Fibroblast of gingiva (primary cell): ENCODE measurements around the gene PIP4K2A.
"Not testable (repeated sequence)": the region's sequence is repeated elsewhere in the genome, so short reads cannot be mapped to it uniquely, and the experiment has no call there.

Experiments
- DNase-seq: peaks from one replicate; pipeline ENCODE4 v3.0.0-alpha.2; 2011; ENCODE audit warnings: low read depth

The PIP4K2A gene

DNA sequence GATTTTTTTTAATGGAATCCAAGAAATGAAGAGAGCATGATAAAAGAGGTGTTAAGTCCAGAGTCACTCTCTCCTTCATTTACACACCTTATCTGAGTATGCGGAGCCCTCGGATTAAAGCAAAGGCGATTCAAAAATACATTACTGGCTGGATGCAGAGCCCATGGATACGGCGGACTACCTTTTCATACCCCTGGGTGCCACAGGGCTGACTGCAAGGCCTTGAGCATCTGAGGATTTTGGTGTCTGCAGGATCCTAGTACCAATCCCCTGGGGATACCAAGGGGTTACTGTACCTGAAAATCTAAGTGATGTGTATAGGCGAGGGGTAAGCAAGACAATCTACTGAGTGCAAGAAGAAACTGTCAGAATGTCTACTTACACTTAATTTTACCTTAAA, 20.5 kb downstream of the PIP4K2A start:
- no peak for DNase-seq

DNA sequence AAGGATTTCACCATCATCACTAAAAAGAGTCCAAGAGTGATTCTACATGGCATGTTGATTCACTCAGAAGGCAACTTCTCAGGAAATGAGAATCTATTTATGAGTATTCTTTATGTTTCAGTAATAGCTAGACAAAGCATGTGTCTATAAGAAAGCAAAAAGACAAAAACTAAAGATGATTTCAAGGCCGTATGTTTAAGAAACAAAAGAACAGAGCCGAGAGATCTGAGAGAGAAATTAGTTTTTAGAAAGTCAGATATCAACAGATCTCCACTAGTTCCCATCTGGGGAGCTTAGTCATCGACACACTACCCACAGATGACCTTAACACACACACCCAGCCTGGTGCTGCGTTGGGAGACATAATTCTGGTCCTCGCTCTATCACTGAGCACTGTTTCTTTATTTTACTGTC, 21.0 kb downstream of the PIP4K2A start:
- DNase-seq: peak; percentile 48

- DNase-seq: not testable (repeated sequence)
Observed at GRCh38 chr10:22692119-22692518, 22.3 kb downstream of the PIP4K2A start.

GRCh38 chr10:22690614-22691431, 23.6 kb downstream of the PIP4K2A start:
- peak; percentile 51 for DNase-seq

DNA sequence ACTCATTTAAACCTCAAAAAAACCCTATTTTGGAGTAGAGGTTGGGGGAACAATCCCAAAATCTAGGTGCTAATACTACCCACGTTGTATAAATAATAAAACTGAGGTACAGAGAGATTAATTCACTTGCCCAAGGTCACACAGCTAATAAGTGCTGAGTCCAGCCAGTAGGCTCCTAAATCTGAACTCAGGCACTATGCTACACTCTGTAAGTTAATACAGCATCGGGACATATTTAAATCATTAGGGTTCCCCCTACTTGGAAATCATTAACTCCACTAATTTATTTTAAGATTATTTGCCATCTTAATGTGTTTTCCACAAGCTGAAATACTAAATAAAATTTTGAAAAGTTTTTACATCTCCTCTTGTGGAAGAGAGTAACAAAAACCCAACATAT, 24.2 kb downstream of the PIP4K2A start:
- no peak for DNase-seq

DNA sequence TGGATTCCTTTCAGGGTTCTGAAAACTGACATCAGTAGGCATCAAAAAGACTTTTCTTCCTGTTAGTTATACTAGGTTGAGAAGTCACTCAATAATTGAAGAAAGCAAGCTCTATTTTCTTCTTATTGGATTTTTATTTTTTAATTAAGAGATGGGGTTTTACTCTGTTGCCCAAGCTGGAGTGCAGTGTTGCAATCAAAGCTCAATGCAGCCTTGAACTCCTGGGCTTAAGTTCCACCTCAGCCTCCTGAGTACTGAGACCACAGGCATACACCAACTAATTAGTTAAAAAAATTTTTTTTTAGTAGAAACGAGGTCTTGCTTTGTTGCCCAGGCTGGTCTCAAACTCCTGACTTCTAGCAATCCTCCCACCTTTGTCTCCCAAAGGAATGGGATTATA, 28.0 kb downstream of the PIP4K2A start:
- DNase-seq: no peak

DNA sequence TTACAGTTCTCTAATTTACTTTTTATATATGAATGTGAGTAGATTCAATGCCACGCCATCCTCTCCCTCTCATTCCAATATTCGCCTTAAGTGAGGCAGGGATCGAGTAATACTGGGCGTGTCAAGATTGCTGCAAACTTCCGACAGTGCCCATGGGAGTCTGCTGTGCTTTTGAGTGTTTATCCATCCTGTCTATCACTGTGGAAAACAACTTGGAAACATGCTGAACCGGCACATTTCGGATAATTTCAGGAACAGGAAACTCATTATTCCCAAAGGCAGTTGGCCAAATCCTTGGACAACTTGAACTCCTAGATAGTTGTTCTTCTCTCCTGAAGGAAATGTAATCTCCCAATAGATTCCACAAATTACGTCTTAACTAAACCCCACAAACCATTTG, 28.5 kb downstream of the PIP4K2A start:
- no peak for DNase-seq

DNA sequence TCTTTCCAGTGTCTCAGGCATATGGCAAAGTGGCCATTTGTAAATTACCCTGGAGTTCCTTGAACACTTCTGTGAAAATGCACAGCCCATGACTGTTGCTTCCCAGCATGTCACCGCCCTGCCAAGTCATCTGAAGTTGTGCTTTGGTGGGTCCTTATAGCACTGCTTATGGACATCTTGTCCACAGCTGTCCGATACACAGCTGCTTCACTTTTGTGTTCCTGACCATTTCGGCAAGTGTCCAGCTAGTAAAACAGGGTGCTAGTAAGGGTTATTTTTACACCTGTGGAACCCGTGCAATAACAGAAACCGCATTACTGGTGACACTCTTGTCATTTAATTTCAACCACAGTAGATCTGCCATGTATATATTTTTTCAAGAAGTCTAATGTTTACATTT, 29.7 kb downstream of the PIP4K2A start:
- no peak for DNase-seq

DNA sequence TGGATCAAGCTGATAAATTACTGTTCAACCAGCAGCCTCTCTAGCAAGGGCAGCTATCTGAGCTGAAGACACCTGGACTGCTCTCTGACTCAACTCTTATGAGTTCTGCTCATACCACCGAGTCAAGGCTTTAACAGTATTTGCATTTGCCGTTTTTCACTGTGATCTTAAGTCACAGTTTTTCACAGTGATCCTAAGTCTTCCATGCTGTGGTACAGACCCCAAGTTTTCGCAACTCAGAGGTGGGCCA, 31.3 kb downstream of the PIP4K2A start:
- DNase-seq: no peak

DNA sequence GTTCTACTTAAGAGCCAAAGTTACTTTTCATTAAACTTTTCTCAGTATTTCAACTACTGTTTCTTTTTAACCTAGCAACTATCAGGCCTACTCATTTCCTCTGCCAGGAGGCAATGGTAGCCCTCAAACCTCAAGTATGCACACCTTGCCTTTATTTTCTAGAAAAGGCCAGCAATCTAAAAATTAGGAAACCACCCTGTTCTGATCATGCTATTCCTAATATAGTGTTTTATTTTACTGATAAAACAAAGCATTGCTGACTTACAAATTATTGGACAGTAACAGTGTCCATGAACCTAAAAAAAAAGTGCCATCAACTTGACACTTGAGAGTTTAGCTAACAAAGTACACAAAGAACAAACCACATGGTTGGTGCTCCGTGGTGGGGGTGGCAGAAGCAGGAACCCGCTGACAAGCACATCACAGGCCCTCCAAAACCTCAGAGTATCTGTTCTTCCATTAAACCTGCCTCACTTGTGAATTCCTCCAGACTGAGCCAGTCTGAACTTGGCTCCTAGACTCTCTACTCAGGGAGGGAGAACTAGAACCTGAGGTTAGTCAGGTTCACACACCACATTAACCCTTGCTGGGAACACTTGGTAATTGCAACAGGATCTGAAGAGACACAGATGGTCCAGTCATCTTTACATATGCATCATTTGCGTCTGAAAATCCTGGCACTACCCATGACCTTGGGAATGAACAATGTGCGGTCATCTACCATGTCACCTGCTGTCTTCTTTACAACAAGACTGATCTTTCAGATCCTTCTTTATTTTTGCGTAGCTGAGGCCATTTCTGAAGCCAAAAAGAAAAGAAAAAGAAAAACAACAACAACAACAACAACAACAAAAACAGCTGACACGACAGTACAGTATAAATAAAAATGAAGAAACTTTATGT, 31.9 kb downstream of the PIP4K2A start:
- DNase-seq: no peak

DNA sequence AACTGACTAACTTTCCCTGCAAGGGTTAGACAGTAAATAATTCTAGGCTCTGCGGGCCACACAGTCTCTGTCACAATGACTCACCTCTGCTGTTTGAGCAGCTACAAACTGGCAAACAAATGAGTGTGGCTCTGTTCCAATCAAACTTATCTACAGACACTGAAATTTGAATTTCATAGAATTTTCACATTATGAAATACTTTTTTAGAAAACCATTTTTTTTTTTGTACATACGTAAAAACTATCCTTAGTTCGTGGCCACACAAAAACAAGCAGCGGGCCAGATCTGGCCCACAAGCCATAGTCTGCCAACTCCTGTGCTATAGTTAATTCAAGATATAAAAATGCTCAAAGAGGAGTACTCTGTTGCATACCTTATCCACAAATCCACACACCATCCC, 32.6 kb downstream of the PIP4K2A start:
- peak; percentile 37 for DNase-seq

GRCh38 chr10:22681301-22681700, 33.1 kb downstream of the PIP4K2A start:
- DNase-seq: no peak

DNA sequence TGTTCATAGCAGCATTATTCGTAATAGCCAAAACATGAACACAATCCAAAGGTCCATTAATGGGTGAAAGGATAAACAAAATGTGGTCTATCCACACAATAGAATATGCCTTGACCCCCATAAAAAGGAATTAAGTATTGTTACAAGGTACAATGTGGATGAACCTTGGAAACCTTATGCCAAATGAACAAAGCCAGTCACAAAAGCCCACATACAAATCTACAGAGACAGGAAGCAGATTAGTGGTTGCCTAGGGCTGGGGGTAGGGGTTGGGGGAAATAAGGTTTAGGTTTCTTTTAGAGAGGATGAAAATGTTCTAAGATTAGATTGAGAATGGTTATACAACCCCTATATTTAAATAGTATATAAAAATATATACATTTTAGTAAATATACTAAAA, 34.8 kb downstream of the PIP4K2A start:
- DNase-seq: no peak

GRCh38 chr10:22677333-22677732, 37.0 kb downstream of the PIP4K2A start:
- DNase-seq: no peak

DNA sequence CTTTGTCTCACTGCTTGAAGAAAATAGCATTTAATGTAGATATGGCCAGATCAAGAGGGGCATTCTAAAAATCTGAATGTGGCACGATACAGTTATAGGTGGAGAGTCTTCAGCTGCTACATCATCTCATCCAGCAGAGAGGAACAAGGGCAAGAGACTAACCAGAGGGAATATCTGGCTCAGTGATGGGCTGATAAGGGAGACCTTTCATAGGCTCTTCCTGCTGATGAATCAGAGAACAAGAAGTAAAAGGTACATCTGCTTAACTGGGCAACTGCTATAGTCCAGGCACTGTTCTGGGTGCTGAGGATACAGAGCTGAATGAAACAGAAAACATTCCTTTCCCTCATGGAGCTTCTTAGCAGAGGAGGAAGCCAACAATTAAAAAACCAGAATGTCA, 37.9 kb downstream of the PIP4K2A start:
- DNase-seq: no peak

- no peak for DNase-seq
Observed at GRCh38 chr10:22674573-22674930, 39.8 kb downstream of the PIP4K2A start.

- no peak for DNase-seq
Observed at GRCh38 chr10:22673785-22674572, 40.4 kb downstream of the PIP4K2A start.

GRCh38 chr10:22673091-22673392, 41.3 kb downstream of the PIP4K2A start:
- DNase-seq: no peak

DNA sequence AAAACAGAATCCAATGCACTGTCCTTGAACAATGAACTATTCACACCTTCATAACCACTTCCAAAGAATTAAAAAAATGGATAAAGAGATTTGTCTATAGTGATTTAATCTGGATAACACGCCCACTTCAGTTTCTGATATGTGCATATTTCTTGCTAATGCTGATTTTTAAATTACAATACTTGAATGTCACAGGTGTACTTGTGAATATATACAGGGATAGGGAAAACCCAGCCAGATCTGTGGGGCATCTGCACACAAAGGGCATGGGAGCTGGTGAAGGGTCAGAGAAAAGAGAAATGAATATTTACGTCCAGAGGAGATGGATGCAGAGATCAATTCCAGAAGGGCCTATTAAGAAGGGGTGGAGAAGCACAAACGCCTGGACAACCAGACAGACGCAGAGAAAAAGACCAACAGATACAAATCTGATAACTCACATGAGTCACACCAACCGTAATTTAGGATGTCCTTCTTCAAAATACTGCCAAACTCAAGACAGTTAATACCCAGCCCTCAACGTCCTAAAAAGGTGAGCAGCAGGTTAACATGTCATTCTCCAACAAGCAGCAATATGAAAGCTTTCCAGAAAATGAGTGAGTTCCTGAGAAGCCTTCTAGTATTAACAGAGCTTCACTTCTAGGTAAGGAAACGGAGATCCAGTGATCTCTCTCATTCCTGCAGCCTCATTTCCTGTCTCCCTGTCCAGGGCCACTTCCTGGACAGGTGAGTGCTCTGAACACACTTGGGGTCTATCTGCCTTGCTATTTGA, 41.9 kb downstream of the PIP4K2A start:
- no peak for DNase-seq

DNA sequence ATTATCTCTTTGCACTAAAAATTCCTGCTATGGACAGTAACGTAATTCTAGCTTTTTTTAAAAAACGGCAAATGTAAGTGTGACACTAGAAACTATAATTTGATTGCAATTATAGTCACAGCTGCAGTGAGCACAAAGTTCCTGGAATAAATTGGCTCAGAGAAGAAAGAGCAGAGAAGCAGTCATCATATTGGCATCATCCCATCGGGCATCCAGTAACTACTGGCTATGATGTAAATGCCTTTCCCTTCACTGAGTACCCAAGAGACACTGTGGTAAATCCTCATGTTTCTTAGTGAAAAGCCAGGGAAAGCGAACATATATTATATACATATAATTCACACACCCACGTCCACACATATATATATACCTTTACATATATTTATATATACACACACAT, 43.6 kb downstream of the PIP4K2A start:
- DNase-seq: peak; percentile 83

DNA sequence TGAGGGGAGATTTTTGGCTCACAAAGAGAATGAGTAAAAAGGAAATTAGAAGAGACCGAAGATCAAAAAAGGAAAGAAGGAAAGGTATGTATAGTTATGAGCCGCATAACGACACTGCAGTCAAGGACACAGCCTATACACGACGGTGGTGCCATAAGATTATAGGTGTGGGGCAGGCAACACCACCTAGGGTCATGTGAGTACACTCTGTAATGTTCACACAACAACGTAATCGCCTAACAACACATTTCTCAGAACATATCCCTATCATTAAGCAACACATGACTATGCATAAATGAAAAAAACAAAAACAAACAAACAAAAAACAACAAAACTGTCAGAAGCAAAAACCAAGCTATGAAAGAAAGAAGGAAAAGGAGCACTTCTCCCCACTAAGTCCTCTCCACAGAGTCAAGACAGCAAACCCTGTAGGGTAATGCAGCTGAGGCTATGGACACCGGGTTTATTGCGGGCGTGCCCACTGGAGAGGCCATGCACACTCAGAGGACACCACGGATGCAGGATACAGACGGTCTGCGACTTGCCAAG, 45.1 kb downstream of the PIP4K2A start:
- no peak for DNase-seq

- no peak for DNase-seq
Observed at GRCh38 chr10:22667093-22667480, 47.3 kb downstream of the PIP4K2A start.
